Ramos (cell line): ENCODE measurements around the gene BOD1L1.

ENCODE experiments used
- in situ Hi-C: fragments of 300-500 bp; cut with MboI; formaldehyde crosslinking; loops from one replicate; pipeline ENCODE4 v1.14.3; 2022; ENCODE audit warnings: low sequenced_read_pairs; ENCODE audit not compliant: unreplicated experiment

Gene BOD1L1

GRCh38 chr4:13627606-13628311 is at the start of gene BOD1L1:
BOD1L1 (minus strand) TSS chr4:13627725; CDS start chr4:13627587, 138 bp downstream.
- in situ Hi-C loops: no loop called here

DNA sequence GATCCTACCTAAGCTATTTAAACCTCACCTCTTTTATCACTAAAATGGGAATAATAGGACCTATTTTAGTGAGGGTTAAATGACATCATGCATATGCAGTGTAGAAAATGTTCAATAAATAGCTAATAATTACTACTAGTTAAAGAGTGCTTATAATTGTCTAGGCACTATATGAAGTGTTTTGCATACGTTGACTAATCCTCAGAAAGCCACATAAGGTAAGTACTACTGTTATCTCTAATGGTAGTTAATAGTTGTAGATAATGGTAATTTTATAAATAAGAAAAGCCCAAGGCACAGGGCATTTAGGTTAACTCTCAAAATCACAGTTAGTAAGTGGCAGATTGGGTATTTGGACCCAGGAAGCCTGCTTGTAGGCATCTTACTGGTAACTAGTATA is 47.4 kb upstream of the BOD1L1 start:
- in situ Hi-C loops: loop anchor here (25.0 kb wide), 1 partner anchor 1112 kb away; no protein-coding TSS in a partner anchor

GRCh38 chr4:13673167-13673566 is 45.6 kb upstream of the BOD1L1 start:
- in situ Hi-C loops: loop anchor here (25.0 kb wide), 1 partner anchor 1114 kb away; no protein-coding TSS in a partner anchor

DNA sequence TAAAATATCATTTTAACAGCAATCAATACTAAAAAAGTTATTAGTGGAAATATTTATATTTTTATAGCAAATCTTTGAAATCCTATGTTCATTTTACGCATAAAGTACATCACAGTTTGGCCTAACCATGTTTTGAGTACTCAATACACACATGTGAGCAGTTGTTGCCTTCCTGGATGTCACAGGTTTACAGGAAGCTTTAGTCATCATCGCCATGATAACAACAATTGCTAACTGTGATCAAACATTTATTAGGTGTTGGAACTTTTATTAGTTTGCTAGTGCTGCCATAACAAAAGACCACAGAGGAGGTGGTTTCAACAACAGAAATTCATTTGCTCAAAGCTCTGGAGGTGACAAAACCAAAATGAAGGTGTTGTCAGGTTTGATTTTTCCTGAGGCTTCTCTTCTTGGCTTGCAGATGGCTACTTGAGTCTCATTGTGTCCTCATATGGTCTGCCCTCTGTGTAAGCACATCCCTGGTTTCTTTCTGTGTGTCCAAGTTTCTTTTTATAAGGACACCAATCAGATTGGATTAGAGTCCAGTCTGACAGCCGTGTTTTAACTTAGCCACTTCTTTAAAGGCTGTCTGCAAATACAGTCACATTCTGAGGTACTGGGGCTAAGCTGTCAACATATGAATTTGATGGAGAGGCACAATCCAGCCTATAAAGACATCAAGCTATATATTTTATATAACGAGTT is 43.1 kb upstream of the BOD1L1 start:
- in situ Hi-C loops: loop anchor here (25.0 kb wide), 1 partner anchor 1117 kb away; no protein-coding TSS in a partner anchor

DNA sequence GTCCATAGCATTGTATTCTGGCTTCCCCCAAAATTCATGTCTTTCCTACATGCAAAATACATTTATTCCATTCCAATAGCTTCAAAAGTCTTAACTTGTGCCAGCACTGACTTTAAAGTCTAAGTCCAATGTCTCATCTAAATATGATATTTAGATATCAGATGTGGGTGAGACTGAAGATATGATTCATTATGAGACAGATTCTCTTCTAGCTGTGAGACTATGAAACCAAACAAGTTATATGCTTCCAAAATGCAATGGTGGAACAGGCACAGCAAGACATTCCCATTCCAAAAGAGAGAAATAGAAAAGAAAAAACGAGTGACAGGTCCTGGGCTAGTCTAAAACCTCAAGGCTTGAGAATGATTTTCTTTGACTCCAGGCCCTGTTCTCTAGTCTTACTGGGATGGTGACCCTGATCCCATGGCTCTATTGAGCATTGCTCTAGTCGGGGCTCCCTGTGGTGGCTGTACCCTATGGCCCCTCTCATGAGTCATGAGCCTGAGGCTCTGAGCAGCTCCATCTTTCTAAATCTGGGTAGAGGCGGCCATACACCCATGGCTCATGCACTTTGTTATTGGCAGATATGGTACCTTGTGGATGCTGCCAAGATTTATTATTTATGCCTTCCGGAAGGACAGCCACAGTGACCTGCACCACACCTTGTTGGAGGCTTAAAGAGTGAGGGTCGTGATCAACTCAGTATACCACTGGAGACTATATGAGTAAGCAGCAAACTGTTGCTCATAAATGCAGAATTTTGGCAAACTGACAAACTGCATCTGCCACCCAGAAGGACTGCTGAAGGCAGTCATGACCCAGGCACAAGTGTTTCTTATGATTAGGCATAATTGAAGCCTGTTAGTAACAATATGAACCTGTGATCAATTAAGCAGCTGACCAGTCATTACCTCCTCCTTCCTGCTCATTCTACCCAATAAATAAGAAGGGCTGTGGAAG is 38.5 kb upstream of the BOD1L1 start:
- in situ Hi-C loops: loop anchor here (25.0 kb wide), 1 partner anchor 1121 kb away; no protein-coding TSS in a partner anchor

- in situ Hi-C loops: loop anchor here (25.0 kb wide), 1 partner anchor 1128 kb away; no protein-coding TSS in a partner anchor
Measured at GRCh38 chr4:13659341-13660070, 32.0 kb upstream of the BOD1L1 start.

- in situ Hi-C loops: loop anchor here (25.0 kb wide), 1 partner anchor 1131 kb away; no protein-coding TSS in a partner anchor
Measured at GRCh38 chr4:13656569-13657405, 29.3 kb upstream of the BOD1L1 start.

GRCh38 chr4:13654162-13654797 is 26.8 kb upstream of the BOD1L1 start:
- in situ Hi-C loops: loop anchor here (25.0 kb wide), 1 partner anchor 1133 kb away; no protein-coding TSS in a partner anchor

DNA sequence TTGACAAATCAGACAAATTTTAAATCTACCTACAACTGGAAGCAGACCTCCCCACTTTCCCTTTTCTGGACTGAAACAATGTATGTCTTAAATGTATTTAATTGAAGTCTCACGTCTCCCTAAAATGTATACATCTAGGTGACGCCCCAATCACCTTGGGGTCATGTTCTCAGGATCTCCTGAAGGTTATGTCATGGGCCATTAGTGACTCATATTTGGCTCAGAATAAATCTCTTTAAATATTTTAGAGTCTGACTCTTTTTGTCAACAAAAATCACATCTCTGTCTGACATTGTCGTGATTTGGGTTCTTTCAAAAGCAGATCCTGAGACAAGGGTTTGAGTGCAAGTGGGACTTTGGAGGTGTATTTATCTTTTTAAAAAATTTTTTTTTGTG is 26.2 kb upstream of the BOD1L1 start:
- in situ Hi-C loops: loop anchor here (25.0 kb wide), 1 partner anchor 1134 kb away; no protein-coding TSS in a partner anchor

- in situ Hi-C loops: no loop called here
Measured at GRCh38 chr4:13647031-13647430, 19.5 kb upstream of the BOD1L1 start.

- in situ Hi-C loops: no loop called here
Measured at GRCh38 chr4:13645075-13645474, 17.6 kb upstream of the BOD1L1 start.

GRCh38 chr4:13642170-13642950 is 14.8 kb upstream of the BOD1L1 start:
- in situ Hi-C loops: no loop called here

DNA sequence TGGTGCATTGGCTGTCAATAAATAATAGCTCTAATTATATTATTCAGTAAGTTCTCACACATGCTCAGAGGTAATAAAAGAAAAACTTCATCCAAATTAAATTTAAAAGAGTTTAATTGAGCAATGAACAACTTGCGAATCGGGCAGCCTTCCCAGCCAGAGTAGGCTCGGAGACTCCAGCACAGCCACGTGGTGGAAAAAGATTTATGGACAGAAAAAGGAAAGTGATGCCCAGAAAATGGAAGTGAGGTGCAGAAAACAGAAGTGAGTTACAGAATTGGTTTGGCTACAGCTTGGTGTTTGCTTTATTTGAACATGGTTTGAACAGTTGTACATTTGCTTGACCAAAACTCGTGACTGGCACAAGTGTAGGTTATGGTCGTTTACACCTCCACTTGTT is 13.6 kb upstream of the BOD1L1 start:
- in situ Hi-C loops: no loop called here

- in situ Hi-C loops: no loop called here
Measured at GRCh38 chr4:13640149-13640940, 12.8 kb upstream of the BOD1L1 start.

GRCh38 chr4:13635286-13635799 is 7.8 kb upstream of the BOD1L1 start:
- in situ Hi-C loops: no loop called here

DNA sequence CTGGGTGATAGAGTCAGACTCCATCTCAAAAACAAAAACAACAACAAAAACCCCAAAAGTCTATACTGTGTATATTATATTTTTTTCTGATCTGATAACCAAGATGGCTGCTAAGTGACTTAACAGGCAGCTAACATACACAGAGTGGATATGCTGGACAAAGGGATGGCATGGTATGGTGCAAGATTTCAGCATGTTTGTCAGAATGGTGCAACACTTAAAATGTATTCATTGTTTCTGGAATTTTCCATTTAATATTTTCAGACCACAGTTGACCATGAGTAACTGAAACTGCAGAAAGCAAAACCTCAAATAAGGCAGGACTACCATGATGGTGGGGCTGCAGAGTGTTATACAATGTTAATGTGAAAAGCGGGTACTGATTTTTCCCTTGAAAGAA is 6.1 kb upstream of the BOD1L1 start:
- in situ Hi-C loops: no loop called here
